NCI-H2029 treated with DMSO at 0.1 percent for 48 hours (cell line): ENCODE data around the gene KAT14.
"Not testable (repeated sequence)": the region's sequence is repeated elsewhere in the genome, so short reads cannot be mapped to it uniquely, and the experiment has no call there.

Experiments
- DNase-seq: peaks from one replicate; lab custom pipeline; 2025; lab: John Stamatoyannopoulos, UW

The KAT14 gene

GRCh38 chr20:18137412-18138265, at the start of gene KAT14, which contains the start of gene PET117:
TSS of gene KAT14 (plus strand) at chr20:18137863. CDS start at chr20:18142661, 4,798 bp downstream.
TSS of gene PET117 (plus strand) at chr20:18137863. CDS start at chr20:18137956, 93 bp downstream.
- DNase-seq = peak; percentile 51

DNA sequence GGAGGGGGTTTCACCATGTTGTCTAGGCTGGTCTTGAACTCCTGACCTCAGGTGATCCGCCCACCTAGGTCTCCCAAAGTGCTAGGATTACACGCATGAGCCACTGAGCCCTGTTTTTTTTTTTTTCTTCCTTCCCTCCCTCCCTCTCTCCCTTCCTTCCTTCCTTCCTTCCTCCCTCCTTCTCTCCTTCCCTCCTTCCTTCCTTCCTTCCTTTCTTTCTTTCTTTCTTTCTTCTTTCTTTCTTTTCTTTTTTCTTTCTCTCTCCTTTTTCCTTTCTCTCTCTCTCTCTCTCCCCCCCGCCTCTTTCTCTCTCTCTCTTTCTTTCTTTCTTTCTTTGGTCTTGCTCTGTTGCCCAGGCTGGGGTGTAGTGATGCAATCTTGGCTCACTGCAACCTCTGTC, 49.4 kb upstream of the KAT14 start:
- DNase-seq = not testable (repeated sequence)

DNA sequence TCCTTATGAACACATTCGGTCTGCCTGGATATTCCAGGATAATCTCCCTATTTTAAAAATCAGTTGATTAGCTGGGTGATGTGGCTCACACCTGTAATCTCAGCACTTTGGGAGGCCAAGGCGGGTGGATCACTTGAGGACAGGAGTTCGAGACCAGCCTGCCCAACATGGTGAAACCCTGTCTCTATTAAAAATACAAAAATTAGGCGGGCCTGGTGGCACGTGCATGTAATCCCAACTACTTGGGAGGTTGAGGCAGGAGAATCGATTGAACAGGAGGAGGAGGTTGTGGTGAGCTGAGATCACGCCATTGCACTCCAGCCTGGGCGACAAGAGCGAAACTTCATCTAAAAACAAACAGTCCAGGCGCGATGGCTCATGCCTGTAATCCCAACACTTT, 48.8 kb upstream of the KAT14 start:
- DNase-seq = not testable (repeated sequence)

DNA sequence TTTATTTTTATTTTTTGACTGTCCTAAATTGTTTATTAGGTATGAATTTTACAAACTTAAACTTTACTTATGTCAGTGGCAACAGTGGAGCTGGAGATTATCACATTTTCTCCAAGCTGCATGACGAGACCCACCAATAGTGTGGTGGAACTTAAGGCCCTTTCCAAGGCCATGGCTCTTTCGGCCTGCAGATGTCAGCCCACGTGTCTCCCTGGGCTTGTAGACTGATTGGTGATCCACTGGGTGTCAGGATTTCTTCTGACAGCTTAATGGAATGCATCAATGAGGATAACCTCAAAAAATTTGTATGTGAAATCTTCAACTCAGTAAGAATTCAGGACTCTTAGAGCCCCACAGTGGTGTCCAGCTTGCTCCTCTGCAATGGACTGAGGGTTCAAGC, 47.6 kb upstream of the KAT14 start:
- no peak for DNase-seq

DNA sequence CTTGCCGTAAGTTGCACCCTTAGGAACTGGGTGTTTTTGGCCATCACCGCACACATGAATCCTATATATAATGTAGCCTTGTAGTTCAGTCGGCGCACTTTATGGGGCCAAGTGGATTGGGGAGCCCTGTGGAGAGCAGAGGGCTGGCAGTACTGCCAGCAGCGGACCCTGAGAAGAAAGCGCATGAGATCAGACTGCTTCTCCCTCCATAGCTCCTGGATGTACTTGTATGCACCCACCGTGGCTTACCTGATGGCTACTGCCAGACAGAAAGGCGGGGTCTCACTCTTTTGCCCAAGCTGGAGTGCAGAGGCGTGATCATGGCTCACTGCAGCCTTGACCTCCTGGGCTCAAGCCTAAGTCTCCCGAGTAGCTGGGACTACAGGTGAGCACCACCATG, 47.2 kb upstream of the KAT14 start:
- no peak for DNase-seq

DNA sequence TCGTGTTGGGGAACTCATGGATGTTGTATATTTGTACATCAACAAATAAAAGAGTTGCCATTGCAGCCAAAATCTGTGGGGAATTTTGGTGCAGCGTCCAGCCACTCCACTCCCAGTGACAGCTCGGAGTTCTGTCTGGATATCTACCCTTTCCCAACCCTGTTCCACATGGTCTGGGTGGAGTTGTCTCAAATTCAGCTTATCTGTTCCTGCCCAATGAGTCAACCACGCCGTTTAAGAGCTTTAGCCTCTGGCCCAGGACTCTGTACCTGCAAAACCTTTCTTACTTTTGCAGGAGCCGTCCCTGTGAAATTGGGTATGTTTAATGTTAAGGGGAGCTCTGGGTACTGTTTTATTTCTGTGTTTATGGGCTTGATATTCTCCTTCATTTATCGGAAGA, 46.0 kb upstream of the KAT14 start:
- DNase-seq = no peak

DNA sequence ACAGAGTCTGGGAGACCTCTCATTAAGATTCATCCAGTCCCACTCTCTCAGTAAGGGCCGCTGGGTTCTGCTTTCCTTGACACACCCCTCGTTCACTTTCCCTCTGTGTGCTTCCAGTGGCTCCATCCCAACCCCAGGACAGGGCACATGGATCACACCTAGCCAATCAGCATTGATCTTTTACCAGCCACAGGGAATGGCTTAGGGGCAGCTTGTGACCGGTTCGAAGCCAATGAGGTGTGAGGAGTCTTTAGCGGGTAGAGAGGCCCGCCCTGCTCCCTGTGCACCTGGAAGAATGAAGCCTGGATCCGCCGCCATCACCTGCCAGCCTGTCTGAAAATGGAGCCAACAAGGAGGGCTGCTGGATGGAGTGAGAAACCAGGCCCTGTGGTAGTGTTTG, 44.8 kb upstream of the KAT14 start:
- DNase-seq = no peak

DNA sequence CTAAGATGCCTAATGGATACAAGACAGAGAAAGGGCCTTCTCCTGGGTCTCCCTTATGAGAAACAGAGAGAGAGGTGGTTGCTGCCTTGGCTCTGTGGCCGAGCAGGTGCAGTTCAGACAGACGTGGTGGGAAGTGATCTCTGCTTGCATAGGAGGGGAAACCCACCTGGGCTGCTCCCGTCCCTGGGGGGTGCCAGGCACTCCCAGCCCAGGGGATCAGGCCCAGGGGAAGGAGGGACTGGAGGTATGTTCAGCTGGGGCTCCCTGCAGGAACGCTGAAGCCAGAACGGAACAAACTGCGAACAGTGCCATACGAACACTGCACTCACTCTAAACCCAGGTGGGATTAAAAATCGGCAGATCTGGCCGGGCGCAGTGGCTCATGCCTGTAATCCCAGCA, 44.3 kb upstream of the KAT14 start:
- no peak for DNase-seq

- no peak for DNase-seq
Measured at GRCh38 chr20:18094191-18094590, 43.5 kb upstream of the KAT14 start.

DNA sequence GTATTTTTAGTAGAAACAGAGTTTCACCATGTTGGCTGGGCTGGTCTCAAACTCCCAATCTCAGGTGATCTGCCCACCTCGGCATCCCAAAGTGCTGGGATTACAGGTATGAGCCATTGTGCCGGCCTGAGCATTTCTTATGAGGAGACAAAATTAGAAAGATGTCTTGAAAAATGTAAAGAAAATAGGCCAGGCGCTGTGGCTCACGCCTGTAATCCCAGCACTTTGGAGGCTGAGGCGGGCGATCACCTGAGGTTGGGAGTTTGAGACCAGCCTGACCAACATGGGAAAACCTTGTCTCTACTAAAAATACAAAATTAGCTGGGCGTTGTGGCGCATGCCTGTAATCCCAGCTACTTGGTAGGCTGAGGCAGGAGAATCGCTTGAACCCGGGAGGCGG, 37.1 kb upstream of the KAT14 start:
- DNase-seq = not testable (repeated sequence)

- no peak for DNase-seq
Measured at GRCh38 chr20:18101125-18101810, 36.4 kb upstream of the KAT14 start.

GRCh38 chr20:18103497-18103896, 34.2 kb upstream of the KAT14 start:
- peak; percentile 74 for DNase-seq

- DNase-seq = no peak
Measured at GRCh38 chr20:18108326-18108725, 29.3 kb upstream of the KAT14 start.

GRCh38 chr20:18128574-18128973, 9.1 kb upstream of the KAT14 start:
- not testable (repeated sequence) for DNase-seq

GRCh38 chr20:18132663-18133062, 5.0 kb upstream of the KAT14 start:
- no peak for DNase-seq

DNA sequence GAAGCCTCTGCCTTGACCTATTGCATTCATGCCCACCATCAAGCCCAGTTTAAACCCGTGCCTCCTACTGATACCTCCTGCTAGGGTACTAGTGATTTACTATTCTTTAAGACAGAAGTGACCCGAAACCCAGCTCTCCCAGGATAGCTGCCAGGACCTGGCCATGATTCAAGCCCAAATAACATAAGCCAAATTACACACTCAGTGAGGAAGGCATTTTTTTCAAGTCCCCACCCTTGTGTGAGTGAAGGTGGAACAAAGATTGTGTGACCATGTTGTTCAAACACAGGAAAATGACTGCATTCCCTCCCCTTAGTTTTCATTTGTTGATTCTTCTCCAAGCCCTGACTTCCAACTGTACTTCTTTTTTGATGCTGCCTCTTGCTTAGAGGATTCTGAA, 3.7 kb upstream of the KAT14 start:
- no peak for DNase-seq

- DNase-seq = no peak
Measured at GRCh38 chr20:18138266-18138582, 561 bp downstream of the KAT14 start.

DNA sequence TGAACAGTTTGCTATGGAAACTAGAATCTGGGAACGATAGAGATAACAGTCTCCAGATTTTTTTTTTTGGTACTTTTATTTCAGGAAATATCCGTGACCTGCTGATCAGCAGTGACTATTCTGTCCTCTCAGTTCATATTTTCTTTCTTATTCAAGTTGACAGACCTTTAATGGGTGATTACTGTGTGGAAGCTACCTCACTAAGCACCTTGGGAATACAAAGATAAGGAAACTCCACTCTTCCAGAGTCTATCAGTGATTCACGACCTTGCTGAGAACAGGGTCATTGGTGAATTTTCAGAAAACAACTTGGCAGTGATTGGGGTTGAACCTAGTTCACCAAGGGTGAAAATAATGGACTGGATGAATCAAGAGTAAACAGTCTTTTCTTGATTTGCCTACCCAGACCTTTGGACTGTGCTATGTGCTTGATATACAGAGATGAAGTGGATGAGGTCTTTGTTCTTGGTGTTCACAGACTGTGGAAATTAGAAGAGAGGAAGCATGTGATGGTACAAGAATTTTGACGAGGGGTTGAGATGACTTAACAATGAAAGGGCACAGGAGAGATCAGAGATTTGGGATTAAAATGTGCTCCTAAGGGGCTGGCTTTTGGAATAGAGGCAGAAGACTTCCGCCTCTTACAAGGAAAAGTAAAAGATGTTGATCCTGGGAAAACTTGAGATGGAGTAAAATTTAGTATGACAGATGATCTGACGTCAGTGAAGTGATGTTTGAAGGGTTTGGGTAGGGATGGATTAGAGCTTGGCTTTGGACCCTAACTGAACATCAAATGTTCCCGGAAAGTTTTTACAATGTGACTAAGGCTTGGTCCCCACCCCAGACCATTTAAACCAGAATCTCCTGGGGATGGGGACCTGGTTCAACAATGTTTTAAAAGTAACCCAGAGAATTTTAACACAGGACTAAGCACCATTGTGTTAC, 1.2 kb downstream of the KAT14 start:
- DNase-seq = no peak

DNA sequence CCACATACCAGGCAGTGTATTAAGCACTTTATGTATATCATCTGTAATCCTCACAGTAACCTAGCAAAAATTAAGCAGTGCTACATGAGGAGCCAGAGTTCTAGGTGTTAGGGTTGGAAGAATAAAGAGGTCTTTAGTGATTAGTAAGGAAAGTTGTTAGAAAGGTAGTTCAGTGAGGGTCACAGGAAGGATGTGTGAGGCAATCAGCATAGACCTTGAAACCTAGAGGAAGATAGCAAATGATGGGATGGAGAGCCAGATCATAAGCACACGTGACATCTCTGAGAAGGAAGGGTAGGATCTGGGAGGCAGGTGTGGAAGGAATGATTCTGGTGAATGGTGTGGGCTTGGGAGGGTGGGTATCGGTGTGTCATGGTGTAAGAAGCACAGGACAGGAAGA, 2.2 kb downstream of the KAT14 start:
- DNase-seq = no peak

DNA sequence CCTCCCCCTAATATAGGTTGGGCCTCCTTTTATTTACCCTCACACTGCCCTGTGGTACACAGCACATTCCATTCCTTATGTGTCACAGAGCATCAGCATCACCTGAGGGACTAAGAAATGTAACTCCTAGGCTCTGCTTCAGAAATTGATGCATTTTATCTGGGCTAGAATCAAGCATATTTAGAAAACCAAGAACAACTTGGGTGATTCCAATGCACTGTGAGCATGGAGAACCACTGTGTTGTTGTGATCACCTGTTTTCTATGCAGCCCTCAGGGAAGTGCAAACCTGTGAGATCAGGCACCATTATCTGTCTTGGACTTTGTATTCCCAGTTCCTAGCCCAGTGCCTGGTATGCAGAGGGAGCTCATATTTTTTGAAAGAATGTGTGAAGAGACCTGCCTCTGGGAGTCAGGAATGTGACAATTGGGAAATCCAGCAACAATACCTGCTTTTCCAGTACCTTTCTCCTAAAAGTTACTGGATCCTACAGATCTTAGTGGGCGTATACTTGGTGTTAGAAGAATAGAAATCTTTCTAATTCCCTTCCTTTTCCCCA, 7.0 kb downstream of the KAT14 start:
- DNase-seq = no peak

DNA sequence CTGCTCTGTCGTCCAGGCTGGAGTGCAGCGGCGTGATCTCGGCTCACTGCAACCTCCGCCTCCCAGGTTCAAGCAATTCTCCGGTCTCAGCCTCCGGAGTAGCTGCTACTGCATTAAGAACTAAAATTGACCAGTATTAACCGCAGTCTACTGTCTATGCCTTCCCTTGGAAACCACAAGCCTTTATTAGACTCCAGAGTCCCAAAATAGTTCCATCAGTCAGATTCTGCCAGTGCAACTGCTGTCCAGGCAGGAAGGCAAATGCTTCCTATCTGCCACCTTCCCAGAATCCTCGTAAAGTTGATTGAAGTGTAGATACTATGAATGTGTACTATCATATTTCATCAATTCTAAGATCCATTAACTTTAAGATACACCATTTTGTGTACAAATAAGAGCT, 16.7 kb downstream of the KAT14 start:
- DNase-seq = no peak

GRCh38 chr20:18156045-18156444, 18.4 kb downstream of the KAT14 start:
- DNase-seq = no peak
